Pancreas (tissue), 10 donors: ENCODE data around the gene SMPD4. TPM values are rescaled to one million over a fixed set of nuclear protein-coding genes. Genes with fewer than 3 reads are reported as not detected.
"Not testable (repeated sequence)": the region's sequence is repeated elsewhere in the genome, so short reads cannot be mapped to it uniquely, and the experiment has no call there.

Experiments
- ATAC-seq, 4 donors: fragments of 200-7000 bp; cut with Tn5 transposase; one replicate each; pipeline versions ENCODE4 v1.8.0 to v1.9.1; 2020; ENCODE audit warnings: mild to moderate bottlenecking in 4 of 4, moderate library complexity in 4 of 4
- DNase-seq, 6 donors: peaks; one replicate each; pipeline ENCODE4 v3.0.0-alpha.2; 2020
- FAIRE-seq: peaks from 2 replicates; lab custom pipeline; 2012; peaks lifted over from hg19 to GRCh38; lab: Jason Lieb, UNC
- H3K27ac ChIP-seq, 4 donors: fragments of 200-600 bp; sonication (generic); 1 replicate in 3 of 4; 2 replicates in 1 of 4; pipeline versions ENCODE4 v1.5.0 to v1.8.0; 2020
- H3K27me3 ChIP-seq, 4 donors: fragments of 200-600 bp; one replicate each; pipeline ENCODE4 v1.8.0; 2021
- H3K36me3 ChIP-seq, 3 donors: fragments of 200-600 bp; sonication (generic) in 1 of 3; one replicate each; pipeline versions ENCODE4 v1.5.0 to v1.8.0; 2020 to 2021
- H3K4me1 ChIP-seq, 3 donors: fragments of 200-600 bp; one replicate each; pipeline ENCODE4 v1.8.0; 2021
- H3K4me3 ChIP-seq, 4 donors: fragments of 200-600 bp; sonication (generic) in 2 of 4; one replicate each; pipeline versions ENCODE4 v1.5.0 to v1.8.0; 2020 to 2021
- H3K9me3 ChIP-seq, 4 donors: fragments of 200-600 bp; one replicate each; pipeline ENCODE4 v1.8.0; 2021
- WGBS, 2 donors: extraction: QIAGEN DNeasy Blood & Tissue Kit; methylation state at CpG; one replicate each; pipeline ENCODE4 v1.1.7; 2013; 5-methylcytosine and 5-hydroxymethylcytosine counted together
- intact Hi-C, 3 donors: fragments of 100-400 bp; cut with DNase I; formaldehyde crosslinking; loops; one replicate each; pipeline versions ENCODE4 v1.11.1 to v1.14.2; 2022
- polyA plus RNA-seq, 2 donors: library from polyadenylated mRNA; stranded (reverse); fragments of 200-250 nt; gene quantifications; one replicate each; pipeline ENCODE4 v1.2.3, GENCODE V29; 2013
- total RNA-seq, 6 donors: library from RNA; stranded (reverse); fragmentation: NEBNext Ultra II Directional in 4 of 6; extraction: Animal tissue kit (Norgen Biotek cat#: 25700) in 4 of 6; gene quantifications; one replicate each; pipeline versions ENCODE4 v1.2.1 to v1.2.4, GENCODE V29; 2021 to 2023
- TF ChIP-seq, protein P1 (sequence below), 4 donors: fragments of 200-600 bp; sonication (generic) in 3 of 4; IDR thresholded peaks; one replicate each; pipeline versions ENCODE4 v1.5.0 to v1.8.0; 2021; ENCODE audit warnings: antibody characterized with exemption in 4 of 4
- donor health status: healthy with polysubstance abuse.
- donor health status: DM: no; HTN: no; CAD: no; lungs with moderate emphysema.
- donor health status: DM: no; HTN: no; CAD: no.
- donor health status: control.
- donor health status: control.
- donor health status: Bipolar disorder and iron deficiency.
- donor health status: DM: yes; HTN: yes; CAD: no.
- donor health status: DM: no; HTN: no; CAD: no.
- donor health status: DM: no; HTN: no; CAD: no.
- donor health status: DM: yes; HTN: yes; CAD: no.

SMPD4 gene
- total and polyA plus RNA-seq, 8 donors = 13.4 to 58.0 (median 19.7) TPM

DNA sequence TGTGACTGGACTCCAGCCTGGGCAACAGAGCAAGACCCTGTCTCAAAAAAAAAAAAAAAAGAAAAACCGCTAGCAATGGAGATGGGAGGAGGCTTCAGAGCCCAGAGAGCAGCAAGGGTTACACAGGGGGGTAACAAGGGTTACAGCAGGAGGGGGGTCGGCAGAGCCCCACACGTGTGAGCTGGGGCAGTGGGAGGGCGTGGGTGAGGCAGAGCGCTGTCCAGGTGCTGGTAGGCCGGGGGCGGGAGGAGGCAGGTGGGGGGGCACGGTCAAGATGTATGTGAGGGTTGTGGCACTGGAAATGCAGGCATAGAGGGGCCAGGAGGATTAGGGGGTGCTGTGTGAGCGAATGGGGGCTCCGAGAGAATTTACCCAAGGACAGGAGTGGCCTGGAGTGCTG lies 4.0 kb upstream of the SMPD4 start:
- no peaks in the 10 kb centered on the region for H3K27me3 ChIP-seq
- H3K36me3 ChIP-seq = no peaks in the 10 kb centered on the region
- DNase-seq (no peak), ATAC-seq (no peak), FAIRE-seq (no peak)
- H3K9me3 ChIP-seq = no peaks in the 10 kb centered on the region
- peaks cover 3 to 4% (median 3%) of the 10 kb centered on the region in 3 donors for H3K4me1 ChIP-seq
- intact Hi-C loops = no loop called here
- no peak overlapping the region for H3K27ac ChIP-seq
- no peak overlapping the region for H3K4me3 ChIP-seq
- WGBS, 2 donors = 71 to 86% methylated on average over 4 to 10 of the region's 10 CpGs
- TF ChIP-seq, protein P1, sequence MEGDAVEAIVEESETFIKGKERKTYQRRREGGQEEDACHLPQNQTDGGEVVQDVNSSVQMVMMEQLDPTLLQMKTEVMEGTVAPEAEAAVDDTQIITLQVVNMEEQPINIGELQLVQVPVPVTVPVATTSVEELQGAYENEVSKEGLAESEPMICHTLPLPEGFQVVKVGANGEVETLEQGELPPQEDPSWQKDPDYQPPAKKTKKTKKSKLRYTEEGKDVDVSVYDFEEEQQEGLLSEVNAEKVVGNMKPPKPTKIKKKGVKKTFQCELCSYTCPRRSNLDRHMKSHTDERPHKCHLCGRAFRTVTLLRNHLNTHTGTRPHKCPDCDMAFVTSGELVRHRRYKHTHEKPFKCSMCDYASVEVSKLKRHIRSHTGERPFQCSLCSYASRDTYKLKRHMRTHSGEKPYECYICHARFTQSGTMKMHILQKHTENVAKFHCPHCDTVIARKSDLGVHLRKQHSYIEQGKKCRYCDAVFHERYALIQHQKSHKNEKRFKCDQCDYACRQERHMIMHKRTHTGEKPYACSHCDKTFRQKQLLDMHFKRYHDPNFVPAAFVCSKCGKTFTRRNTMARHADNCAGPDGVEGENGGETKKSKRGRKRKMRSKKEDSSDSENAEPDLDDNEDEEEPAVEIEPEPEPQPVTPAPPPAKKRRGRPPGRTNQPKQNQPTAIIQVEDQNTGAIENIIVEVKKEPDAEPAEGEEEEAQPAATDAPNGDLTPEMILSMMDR (IDR thresholded peaks at IDR 0.05) = no peak

DNA sequence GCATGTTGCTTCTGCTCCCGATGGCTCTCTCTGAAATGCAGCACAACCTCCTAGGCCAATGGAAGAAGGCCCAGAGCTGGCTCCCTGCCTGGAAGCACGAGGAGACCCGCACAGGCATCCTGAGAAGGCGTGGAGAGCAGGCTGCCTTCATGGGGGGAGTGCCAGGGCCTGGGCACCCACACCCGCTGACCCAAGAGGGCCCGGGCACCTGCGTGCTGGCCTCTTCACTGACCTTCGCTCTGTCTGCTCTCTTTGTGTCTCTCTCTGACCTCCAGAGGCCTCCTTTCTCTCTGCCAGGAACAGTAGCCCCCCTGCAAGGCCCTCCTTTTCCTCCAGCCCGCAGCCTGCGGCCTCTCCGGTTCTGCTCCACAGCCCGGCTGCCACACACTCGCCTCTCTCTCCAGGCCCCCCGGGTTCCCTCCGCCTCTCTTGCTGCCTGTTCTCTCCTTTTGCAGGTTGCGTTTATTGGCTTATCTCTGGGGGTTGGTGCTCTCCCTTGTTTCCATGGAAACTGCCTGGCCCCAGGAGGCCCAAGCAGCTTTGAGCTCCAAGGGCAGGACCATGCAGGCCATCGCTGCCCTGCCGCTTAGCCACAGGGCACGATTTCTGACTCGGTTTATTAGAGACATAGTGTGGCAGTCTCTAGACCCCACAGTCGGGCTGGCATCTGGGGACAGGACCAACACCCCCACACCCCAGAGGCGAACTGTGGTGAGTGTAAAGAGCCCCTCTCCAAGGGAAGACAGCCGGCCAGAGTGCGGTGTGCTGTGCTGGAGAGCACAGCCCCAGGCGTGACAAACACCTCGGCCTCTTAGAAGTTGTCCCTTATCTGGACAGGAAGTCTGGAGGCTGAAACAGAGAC lies 2.3 kb upstream of the SMPD4 start:
- WGBS, 2 donors = 66 to 73% methylated on average over 26 of the region's 26 CpGs
- DNase-seq (peak in 2 of 6 donors; percentile 23 to 47), ATAC-seq (no peak), FAIRE-seq (no peak)
- Histone ChIP-seq H3K36me3 (no peaks in the 10 kb centered on the region), H3K27me3 (no peaks in the 10 kb centered on the region), H3K4me1 (peaks cover 6% of the 10 kb centered on the region in 3 donors), H3K27ac (no peak overlapping the region), H3K4me3 (peak overlapping the region in 1 of 4 donors; percentile 98), H3K9me3 (no peaks in the 10 kb centered on the region)
- TF ChIP-seq, protein P1 (IDR thresholded peaks at IDR 0.05) = no peak
- intact Hi-C loops = no loop called here

DNA sequence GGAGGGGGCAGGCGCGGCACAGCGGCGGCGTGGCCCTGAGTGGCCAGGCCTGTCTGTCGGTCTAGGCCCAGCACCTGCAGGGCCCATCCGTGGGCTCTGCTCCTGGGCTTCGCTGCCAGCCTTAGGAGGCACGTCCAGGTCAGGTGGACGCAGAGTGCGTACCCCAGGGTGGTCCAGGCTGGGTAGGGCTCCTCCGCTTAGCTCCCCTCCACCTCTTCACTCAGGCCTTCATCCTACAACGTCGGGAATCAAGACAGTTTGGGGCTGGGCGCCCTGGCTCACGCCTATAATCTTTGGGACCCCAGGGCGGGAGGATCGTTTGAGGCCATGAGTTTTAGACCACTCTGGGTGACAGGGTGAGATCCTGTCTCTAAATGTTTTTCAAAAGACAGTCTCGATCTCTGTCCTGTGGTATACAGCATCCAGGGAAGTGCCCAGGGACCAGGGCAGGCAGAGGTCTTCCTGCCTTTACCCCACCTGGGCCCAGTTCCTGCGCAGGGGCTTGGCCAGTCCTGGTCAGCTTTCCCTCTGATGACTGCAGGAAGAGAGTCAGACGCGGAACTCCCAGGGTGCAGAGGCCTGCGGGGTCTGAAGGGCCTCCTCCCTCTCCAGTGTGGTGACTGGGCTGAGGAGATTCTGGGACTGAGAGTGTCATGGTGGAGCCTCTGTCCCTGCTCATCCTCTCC lies 1.6 kb upstream of the SMPD4 start:
- H3K4me3 ChIP-seq = peak overlapping the region; percentile 20 to 98 (median 86)
- peak in 3 of 4 donors; percentile 16 to 29 (median 19) for ATAC-seq
- DNase-seq = peak in 1 of 6 donors; percentile 19
- H3K4me1 ChIP-seq, FAIRE-seq, H3K36me3 ChIP-seq, H3K27ac ChIP-seq, intact Hi-C loops, H3K27me3 ChIP-seq, H3K9me3 ChIP-seq: not testable (repeated sequence)
- 17 to 47% methylated on average over 16 to 23 of the region's 23 CpGs for whole genome bisulfite sequencing, 2 donors

DNA sequence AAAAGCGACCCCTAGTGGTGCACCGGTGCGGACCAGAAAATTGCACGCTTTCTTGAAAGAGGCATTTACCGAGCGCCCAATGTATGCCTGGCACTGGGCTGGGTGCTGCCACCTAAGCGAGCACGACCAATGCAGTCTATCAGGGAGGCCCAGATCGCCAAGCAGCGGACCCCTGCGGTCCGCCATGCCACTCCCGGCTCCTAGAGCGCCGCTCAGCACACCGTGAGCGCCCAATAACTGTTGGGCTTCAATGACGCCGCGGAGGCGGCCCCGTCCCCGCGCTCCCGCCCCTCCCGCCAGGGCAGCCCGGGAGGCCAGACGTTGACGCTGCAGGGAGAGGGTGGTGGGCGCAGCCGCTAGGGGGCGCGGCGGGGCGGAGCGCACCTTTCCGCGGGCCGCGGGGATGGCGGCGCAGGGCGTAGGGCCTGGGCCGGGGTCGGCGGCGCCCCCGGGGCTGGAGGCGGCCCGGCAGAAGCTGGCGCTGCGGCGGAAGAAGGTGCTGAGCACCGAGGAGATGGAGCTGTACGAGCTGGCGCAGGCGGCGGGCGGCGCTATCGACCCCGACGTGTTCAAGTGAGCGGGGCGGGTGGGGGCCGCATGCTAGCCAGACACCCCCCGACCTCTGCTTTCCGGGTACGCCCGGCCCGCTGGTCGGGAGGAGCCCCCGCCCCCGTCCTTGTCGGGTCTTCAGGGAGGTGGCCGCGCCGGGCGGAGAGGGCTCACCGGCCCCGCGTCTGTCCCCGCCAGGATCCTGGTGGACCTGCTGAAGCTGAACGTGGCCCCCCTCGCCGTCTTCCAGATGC lies 679 bp upstream of the SMPD4 start, which contains the start of gene MZT2B:
MZT2B (plus strand) TSS at position 383 of the 803 bp plus-strand sequence; CDS start at position 404, 21 bp downstream.
- peak within 1 kb of the TSS; percentile 70 to 98 (median 86) for H3K4me3 ChIP-seq
- ATAC-seq (peak; percentile 89 to 94 (median 90)), DNase-seq (peak; percentile 85 to 97 (median 90))
- H3K27ac ChIP-seq = peak within 1 kb of the TSS; percentile 79 to 92 (median 89)
- H3K36me3 ChIP-seq, H3K27me3 ChIP-seq, H3K9me3 ChIP-seq, intact Hi-C loops, FAIRE-seq, H3K4me1 ChIP-seq: not testable (repeated sequence)
- TF ChIP-seq, protein P1 (IDR thresholded peaks at IDR 0.05) = peak; percentile 66 to 91 (median 76)
- 0 to 1% methylated on average over 61 to 83 of the region's 86 CpGs for WGBS, 2 donors

DNA sequence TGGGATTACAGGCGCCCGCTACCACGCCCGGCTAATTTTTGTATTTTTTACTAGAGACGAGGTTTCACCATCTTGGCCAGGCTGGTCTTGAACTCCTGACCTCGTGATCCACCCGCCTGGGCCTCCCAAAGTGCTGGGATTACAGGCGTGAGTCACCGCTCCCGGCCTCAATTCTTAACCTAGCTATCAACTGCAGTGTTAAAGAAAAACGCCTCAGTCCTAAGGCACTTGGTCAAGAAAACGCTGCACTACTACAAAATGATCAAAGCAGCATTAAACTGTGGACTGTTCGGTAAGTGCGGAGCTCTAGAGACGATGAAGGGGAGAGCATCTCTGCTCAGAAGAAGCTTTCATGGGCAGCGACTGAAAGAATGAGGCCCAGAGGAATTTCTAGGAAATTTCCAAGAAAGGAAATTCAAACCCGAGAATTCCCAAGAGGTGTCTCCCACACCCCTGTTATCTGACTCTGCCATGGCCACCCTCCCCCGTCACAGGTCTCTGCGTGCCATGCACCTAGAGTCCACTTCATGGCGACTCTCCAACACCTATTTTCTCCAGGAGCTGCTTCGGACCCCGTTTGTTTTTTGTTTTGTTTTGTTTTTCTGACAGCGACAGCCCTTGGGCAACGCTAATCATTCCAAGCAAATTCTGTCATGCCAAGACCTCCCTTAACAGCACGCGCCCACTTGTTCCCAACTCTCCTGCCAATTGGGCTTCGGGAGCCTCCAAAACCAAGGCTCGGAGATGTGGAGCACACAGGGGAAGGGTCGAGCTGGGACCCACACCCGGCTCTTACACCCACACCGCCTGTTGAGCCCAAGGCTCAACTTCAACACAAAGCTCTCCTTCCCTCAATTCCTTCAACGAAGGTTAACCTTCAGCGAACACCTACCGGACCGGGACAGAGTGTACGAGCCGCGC lies 738 bp downstream of the SMPD4 start:
- H3K9me3 ChIP-seq, DNase-seq, H3K4me1 ChIP-seq, H3K27me3 ChIP-seq, ATAC-seq, FAIRE-seq, intact Hi-C loops, H3K36me3 ChIP-seq: not testable (repeated sequence)
- 18 to 21% methylated on average over 38 of the region's 38 CpGs for WGBS, 2 donors
- H3K27ac ChIP-seq = peak overlapping the region; percentile 79 to 92 (median 89)
- H3K4me3 ChIP-seq = peak overlapping the region; percentile 70 to 98 (median 86)

DNA sequence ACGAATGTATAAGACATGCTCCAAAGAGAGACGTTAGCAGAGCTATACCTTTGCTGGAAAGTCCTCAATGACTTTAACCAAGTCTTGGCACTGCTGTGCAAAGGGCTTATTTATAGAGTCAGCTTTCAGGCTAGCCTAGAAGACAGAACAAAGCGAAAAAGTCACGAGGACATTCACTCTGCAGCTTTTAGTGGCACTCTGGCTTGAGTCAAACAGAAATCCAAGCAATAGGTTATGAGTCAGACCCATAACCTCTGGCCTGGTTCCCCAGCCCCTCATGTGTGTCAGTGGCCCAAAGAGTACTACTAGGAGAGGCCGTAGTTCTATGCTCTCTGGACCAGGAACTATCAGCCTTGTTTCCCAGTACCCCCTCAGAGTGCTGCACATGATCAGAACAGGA lies 6.5 kb downstream of the SMPD4 start:
- DNase-seq, H3K9me3 ChIP-seq, FAIRE-seq, ATAC-seq, H3K27ac ChIP-seq, H3K4me1 ChIP-seq, H3K4me3 ChIP-seq, H3K27me3 ChIP-seq, intact Hi-C loops: not testable (repeated sequence)
- peaks cover 0 to 15% (median 0%) of the 10 kb centered on the region in 3 donors for H3K36me3 ChIP-seq
- WGBS, 2 donors = 85 to 90% methylated on average over 5 of the region's 5 CpGs
